ENCODE data around the gene DAAM2. TPM values are rescaled to one million over a fixed set of nuclear protein-coding genes. Genes with fewer than 3 reads are reported as not detected.
A peak's percentile ranks its signal among the peaks of the same experiment; 100 is the strongest.

Gene DAAM2
- total RNA-seq, 1 donor from 2014 or later: 0.13 TPM

DNA sequence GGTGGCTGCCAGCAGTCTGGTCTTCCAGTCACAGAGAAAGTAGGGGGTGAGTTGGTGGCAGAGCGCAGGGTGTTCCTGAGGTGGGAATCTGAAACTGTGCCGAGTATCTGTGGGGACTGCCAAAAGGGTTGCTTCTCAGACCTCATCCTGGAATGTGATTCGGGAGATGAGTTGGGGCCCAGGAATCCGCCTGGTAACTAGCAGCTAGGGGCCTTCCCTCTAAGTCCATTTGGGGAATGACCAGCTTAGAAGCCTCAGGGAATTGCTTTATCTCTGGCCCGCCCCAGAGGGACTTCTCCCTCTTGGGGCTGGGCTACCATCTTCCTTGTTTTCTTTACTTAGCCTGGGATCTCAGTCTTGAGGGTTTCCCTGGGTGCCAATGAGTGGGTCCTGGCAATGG lies 92.5 kb downstream of the DAAM2 start:
- DNase-seq (ENCODE audit: low read depth in 2 of 2): no peak

- no peak for DNase-seq (ENCODE audit: low read depth in 2 of 2)
Observed at GRCh38 chr6:39885691-39886090, 93.5 kb downstream of the DAAM2 start.

- DNase-seq (ENCODE audit: low read depth in 2 of 2): no peak
Observed at GRCh38 chr6:39886871-39887270, 94.7 kb downstream of the DAAM2 start.

- peak; percentile 79 to 95 for DNase-seq (ENCODE audit: low read depth in 2 of 2)
Observed at GRCh38 chr6:39887692-39888450, 95.7 kb downstream of the DAAM2 start.

GRCh38 chr6:39889229-39889628 lies 97.1 kb downstream of the DAAM2 start:
- DNase-seq (ENCODE audit: low read depth in 2 of 2): no peak

DNA sequence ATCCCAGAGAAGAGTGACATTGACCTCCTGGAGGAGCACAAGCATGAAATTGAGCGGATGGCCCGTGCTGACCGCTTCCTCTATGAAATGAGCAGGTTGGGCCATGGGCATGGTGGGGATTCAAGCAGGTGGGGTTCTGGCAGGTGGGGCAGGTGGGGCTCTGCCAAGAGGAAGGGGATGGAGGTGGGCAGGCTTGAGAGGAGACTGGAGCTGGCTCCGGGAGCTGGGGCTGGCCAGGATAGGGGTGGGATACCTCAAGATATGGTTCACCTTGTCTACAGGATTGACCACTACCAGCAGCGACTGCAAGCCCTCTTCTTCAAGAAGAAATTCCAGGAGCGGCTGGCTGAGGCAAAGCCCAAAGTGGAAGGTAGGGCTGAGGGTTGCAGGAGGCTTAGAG lies 99.2 kb downstream of the DAAM2 start:
- no peak for DNase-seq (ENCODE audit: low read depth in 2 of 2)

- DNase-seq (ENCODE audit: low read depth in 2 of 2): no peak
Observed at GRCh38 chr6:39891976-39892375, 99.8 kb downstream of the DAAM2 start.

- peak; percentile 44 to 74 for DNase-seq (ENCODE audit: low read depth in 2 of 2)
Observed at GRCh38 chr6:39892490-39893129, 100.4 kb downstream of the DAAM2 start.

GRCh38 chr6:39893286-39893685 lies 101.1 kb downstream of the DAAM2 start:
- no peak for DNase-seq (ENCODE audit: low read depth in 2 of 2)

GRCh38 chr6:39896701-39897100 lies 104.5 kb downstream of the DAAM2 start:
- DNase-seq (ENCODE audit: low read depth in 2 of 2): no peak

GRCh38 chr6:39897698-39898097 lies 105.5 kb downstream of the DAAM2 start:
- no peak for DNase-seq (ENCODE audit: low read depth in 2 of 2)

GRCh38 chr6:39898625-39899024 lies 106.4 kb downstream of the DAAM2 start:
- DNase-seq (ENCODE audit: low read depth in 2 of 2): no peak

DNA sequence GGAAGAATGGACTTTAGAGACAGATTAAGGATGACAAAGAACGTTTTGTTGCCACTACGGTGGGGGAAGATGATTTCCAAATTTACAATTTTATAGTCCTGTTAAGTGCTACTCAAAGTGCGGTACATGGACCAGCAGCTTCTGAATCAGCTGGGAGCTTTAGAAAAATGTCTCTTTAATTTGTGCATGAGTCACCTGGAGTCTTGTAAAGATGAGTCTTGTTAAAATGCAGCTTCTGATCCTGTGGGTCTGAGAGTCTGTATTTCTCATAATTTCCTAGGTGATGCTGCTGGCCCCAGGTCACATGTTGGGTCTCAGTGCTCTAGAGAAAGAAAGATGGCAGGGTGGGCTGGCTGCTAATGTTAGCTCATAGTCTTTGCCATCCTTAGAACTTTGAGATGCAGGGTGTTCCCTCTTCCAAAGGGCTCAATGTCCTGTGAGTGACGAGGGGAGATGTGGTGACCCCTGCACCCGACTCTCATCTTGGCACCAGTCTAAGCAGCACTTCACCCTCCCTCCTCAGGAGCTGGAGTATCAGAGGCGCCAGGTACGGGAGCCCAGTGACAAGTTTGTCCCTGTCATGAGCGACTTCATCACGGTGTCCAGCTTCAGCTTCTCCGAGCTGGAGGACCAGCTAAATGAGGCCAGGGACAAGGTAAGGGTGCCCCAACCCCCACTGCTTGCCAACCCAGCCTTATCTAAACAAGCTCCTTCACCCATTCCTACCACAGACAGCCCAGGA lies 107.5 kb downstream of the DAAM2 start:
- DNase-seq (ENCODE audit: low read depth in 2 of 2): no peak

DNA sequence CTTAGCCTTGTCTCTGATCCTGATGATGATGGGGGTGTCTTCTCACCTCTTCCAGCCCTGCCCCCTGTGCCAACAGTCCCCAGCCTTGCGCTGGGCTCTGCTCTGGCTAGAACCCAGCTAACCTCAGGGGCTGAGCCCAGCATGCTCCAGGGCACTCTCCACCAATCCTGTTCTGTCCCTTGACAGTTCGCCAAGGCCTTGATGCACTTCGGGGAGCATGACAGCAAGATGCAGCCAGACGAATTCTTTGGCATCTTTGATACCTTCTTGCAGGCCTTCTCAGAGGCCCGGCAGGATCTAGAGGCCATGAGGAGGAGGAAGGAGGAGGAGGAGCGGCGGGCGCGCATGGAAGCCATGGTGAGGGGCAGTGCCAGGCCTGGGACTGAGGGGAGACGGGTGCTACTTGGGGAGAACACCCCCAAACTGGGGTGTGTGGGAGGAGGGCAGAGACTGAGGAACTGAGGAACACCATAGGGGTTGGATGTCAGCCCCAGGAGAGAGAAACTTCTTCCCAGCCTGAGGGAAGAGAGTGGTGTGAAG lies 109.0 kb downstream of the DAAM2 start:
- DNase-seq (ENCODE audit: low read depth in 2 of 2): no peak

DNA sequence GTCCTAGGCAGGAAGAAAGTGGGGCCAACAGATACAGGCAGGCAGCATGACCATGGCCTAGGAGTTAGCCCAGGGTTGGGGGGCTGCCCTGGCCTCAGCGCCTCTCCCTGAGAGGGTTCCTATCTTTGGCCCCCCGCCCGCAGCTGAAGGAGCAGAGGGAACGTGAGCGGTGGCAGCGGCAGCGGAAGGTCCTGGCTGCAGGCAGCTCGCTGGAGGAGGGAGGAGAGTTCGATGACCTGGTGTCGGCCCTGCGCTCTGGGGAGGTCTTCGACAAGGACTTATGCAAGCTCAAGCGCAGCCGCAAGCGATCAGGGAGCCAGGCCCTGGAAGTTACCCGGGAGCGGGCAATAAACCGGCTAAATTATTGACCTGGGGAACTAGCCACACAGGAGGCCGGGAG lies 109.5 kb downstream of the DAAM2 start:
- no peak for DNase-seq (ENCODE audit: low read depth in 2 of 2)

- no peak for DNase-seq (ENCODE audit: low read depth in 2 of 2)
Observed at GRCh38 chr6:39902136-39902535, 110.0 kb downstream of the DAAM2 start.

DNA sequence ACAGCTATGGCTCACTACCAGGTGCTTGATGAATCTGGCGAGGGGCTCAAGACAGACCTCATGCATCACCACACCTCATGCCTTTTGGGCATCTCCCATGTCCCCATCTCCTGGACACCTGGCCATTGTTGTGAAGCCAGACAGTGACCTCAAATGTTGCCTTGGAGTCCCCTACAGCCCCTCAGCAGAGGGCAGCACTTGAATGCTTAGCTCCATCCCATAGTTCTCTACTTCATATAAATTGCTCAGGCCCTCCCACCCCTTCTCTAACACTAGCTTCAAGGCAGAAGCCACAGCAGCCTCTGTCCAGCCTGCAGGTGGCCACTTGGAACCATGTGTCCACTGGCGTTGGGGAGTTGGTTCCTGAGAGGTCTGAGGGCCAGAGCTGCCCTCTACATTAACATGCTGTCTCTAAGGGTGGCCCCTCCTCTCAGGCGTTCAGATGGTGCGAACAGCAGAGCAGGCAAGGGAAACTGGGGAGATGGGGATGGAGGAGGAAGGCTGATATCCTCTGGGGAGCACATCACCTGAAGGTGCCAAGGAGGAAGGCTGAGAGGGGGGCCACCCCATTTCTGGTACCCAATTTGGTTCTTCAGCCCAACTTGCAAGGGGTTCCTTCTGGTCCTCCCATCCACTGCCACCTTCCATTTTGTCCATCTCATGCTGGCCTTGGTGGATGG lies 110.8 kb downstream of the DAAM2 start:
- no peak for DNase-seq (ENCODE audit: low read depth in 2 of 2)

DNA sequence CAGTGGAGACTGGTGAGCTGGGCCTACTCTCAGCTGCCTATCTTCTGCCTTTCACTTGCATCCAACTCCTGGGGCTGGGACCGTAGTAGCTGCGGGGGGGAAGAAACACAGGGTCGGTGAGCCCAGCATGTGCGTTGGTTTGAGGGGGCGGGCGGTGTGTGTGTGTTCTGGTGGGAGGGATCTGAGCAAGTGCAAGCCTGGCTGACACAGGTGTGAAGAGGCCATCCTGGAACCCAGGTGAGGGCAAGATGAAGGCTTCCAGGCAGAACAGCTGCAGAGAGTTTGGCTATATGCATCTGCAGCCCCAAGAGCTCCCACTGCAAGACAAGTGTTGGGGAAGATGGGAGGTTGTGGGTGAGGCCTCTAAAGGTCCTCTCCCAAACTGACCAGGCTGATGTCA lies 111.5 kb downstream of the DAAM2 start:
- DNase-seq (ENCODE audit: low read depth in 2 of 2): no peak

DNA sequence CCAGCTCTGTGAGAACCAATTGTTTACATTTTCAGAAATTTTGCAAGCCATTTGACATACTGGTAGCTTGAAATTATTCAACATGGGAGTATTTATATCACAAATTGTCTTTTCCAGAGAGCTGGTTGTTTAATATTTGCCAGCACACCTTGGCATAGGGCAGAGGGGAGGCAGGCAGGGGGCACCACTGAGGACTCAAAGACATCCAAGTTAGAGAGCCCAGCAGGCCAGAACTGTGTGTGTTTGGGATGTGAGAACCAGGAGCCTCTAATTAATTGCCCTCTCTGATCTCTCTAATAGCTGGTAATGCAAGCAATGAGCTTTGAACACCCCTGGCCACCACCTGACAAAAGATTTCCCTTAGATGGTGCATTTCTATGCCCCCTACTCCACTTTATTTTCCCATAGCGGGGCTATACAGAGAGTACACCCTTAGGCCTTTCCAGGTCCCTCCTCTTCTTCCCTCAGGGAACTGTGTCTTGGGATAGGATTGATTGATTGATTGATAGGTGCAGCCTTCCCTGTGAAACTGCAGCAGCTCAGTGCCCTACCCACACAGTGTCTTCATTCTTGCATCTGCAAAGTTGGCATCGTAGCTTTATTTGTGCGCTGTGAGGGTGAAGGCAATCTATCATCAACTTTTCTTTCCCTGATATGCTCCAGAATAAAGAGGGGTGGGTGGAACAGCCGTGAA lies 112.9 kb downstream of the DAAM2 start:
- no peak for DNase-seq (ENCODE audit: low read depth in 2 of 2)

DNA sequence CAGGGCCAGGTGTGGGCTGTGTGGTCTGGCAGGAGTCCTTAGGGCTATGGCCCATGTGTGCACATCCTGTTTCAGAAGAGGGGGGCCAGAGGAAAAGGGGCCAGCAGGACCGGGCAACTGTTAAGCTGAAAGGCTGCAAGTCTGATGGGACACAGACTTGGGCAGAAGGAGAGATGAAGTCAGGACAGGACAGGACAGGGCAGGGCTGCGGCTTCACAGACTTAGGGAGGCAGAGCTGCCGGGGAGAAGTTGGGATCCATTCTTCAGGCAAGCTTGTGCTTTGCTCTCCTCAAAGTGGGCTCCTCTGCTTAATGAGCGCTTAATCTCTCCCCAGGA lies 113.4 kb downstream of the DAAM2 start:
- DNase-seq (ENCODE audit: low read depth in 2 of 2): no peak

DNA sequence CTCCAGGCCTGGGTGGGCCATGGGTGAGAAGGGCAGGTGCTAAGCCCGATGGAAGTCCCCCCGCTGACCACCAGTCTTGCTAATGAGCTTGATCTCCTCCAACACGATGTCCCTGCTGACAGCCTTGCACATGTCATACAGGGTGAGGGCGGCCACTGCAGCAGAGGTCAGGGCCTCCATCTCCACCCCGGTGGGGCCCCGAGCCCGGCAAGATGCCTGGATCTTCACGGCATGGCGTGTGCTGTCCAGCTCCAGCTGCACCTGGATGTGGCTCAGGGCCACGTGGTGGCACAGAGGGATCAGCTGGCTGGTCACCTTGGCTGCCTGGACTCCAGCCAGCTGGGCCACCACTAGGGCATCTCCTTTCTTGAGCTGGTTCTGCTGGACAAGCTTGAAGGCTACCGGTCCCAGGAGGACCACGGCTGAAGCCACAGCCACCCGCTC lies 114.2 kb downstream of the DAAM2 start:
- no peak for DNase-seq (ENCODE audit: low read depth in 2 of 2)

Measured in dermis microvascular lymphatic vessel endothelial cell (primary cell).